ENCODE results near the gene GHRHR. TPM values are rescaled to one million over a fixed set of nuclear protein-coding genes. Genes with fewer than 3 reads are reported as not detected.

The GHRHR gene
- total and polyA plus RNA-seq, 2 of the 4 experiments (the other 2 are of a cell fraction): not detected

DNA sequence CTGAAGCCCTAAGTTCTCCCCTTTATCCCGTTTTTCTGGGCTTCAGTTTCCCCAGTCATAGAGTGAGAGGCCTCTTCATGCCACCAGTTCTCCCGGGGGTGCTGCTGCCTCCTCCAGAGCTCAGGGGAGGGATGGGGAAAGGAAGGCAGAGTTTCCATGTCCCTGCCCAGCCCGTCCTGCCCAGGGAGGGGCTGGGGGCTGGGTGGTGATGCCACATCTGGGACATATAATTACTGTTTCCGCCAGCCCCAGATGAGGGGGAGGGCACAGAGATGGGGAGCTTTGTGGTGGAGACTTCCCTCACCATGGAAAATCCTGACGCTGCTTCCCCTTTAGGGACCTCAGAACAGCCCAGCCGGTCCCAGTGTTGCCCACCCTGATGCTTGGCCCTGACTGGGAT, 48.0 kb upstream of the GHRHR start:
- Histone ChIP-seq H3K4ac (ENCODE audit: low read depth, low read length) (no peak overlapping the region; the same call in 1 of the 2 replicates), H2BK15ac (ENCODE audit: low read depth, low read length) (no peak overlapping the region), H3K4me3 (ENCODE audit: insufficient read depth, low read depth, low read length) (no peak overlapping the region), H2BK20ac (ENCODE audit: low read depth, low read length) (no peak overlapping the region), H3K79me1 (ENCODE audit: low read depth in 1 of 2, low read length in 2 of 2) (no peaks in the 10 kb centered on the region), H3K9me3 (ENCODE audit: control insufficient read depth, insufficient read depth, low read length) (no peaks in the 10 kb centered on the region), H3K4me1 (ENCODE audit: control insufficient read depth, insufficient read depth, low read length) (peaks cover 2% of the 10 kb centered on the region; the same call in 1 of the 2 replicates), H2BK120ac (ENCODE audit: low read depth, low read length) (no peak overlapping the region), H4K5ac (ENCODE audit: low read depth, low read length) (no peak overlapping the region), H3K27me3 (ENCODE audit: control insufficient read depth, insufficient read depth, low read length) (peaks cover 1% of the 10 kb centered on the region; the same call in 1 of the 2 replicates), H3K27ac (ENCODE audit: insufficient read depth, low read length) (no peak overlapping the region), H3K4me2 (ENCODE audit: low read depth, low read length) (no peak overlapping the region), H3K23ac (ENCODE audit: low read depth, low read length) (no peak overlapping the region), H3K14ac (replicated peaks; ENCODE audit: low read depth, low read length) (no peak overlapping the region), H2BK5ac (ENCODE audit: low read depth, low read length, poor library complexity, severe bottlenecking) (no peak overlapping the region), H3K9me1 (ENCODE audit: insufficient read depth, low read length) (peaks cover 5% of the 10 kb centered on the region; the same call in 1 of the 2 replicates), H2AK9ac (replicated peaks; ENCODE audit: low read depth, low read length, poor library complexity) (peak overlapping the region; percentile 46), H3K9ac (ENCODE audit: low read depth, low read length) (no peak overlapping the region), H3K36me3 (ENCODE audit: control insufficient read depth, insufficient read depth, low read length) (no peaks in the 10 kb centered on the region), H2AFZ (replicated peaks; ENCODE audit: low read length, poor library complexity) (no peak overlapping the region), H4K8ac (ENCODE audit: low read depth in 2 of 2, low read length in 2 of 2) (no peak overlapping the region), H4K20me1 (ENCODE audit: insufficient read depth, low read length) (no peaks in the 10 kb centered on the region), H3K56ac (ENCODE audit: extremely low read depth, insufficient read depth, low read length) (no peak overlapping the region), H3K18ac (ENCODE audit: low read depth, low read length) (no peak overlapping the region), H2AK5ac (ENCODE audit: low read depth, low read length) (no peak overlapping the region), H4K91ac (ENCODE audit: insufficient read depth, low read depth, low read length) (peak overlapping the region; percentile 34; the same call in 1 of the 2 replicates)
- ATAC-seq (ENCODE audit: low read depth) (no peak), DNase-seq (no peak)
- no peak for TF ChIP-seq POLR2A (IDR thresholded peaks at IDR 0.05; ENCODE audit: low read depth, low read length)
- TF ChIP-seq RCOR1 (IDR thresholded peaks at IDR 0.05; ENCODE audit: insufficient replicate concordance, low read length): no peak
- no peak for TF ChIP-seq MXI1 (IDR thresholded peaks at IDR 0.05; ENCODE audit: borderline replicate concordance, low read depth, low read length)
- TF ChIP-seq NFE2L2 (IDR thresholded peaks at IDR 0.05; ENCODE audit: low read depth, low read length): no peak
- no peak for TF ChIP-seq RAD21 (IDR thresholded peaks at IDR 0.05; ENCODE audit: low read length)
- TF ChIP-seq, protein P1, sequence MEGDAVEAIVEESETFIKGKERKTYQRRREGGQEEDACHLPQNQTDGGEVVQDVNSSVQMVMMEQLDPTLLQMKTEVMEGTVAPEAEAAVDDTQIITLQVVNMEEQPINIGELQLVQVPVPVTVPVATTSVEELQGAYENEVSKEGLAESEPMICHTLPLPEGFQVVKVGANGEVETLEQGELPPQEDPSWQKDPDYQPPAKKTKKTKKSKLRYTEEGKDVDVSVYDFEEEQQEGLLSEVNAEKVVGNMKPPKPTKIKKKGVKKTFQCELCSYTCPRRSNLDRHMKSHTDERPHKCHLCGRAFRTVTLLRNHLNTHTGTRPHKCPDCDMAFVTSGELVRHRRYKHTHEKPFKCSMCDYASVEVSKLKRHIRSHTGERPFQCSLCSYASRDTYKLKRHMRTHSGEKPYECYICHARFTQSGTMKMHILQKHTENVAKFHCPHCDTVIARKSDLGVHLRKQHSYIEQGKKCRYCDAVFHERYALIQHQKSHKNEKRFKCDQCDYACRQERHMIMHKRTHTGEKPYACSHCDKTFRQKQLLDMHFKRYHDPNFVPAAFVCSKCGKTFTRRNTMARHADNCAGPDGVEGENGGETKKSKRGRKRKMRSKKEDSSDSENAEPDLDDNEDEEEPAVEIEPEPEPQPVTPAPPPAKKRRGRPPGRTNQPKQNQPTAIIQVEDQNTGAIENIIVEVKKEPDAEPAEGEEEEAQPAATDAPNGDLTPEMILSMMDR (conservative IDR thresholded peaks at IDR 0.05; ENCODE audit: low read depth, low read length): no peak
- TF ChIP-seq MAZ (IDR thresholded peaks at IDR 0.05; ENCODE audit: borderline replicate concordance, low read depth, low read length): no peak
- TF ChIP-seq BHLHE40 (IDR thresholded peaks at IDR 0.05; ENCODE audit: low read depth, low read length): no peak
- TF ChIP-seq CEBPB (IDR thresholded peaks at IDR 0.05; ENCODE audit: low read depth, low read length): no peak
- TF ChIP-seq SMC3 (IDR thresholded peaks at IDR 0.05; ENCODE audit: low read depth, low read length): no peak
- TF ChIP-seq RFX5 (IDR thresholded peaks at IDR 0.05; ENCODE audit: low read depth, low read length): no peak
- TF ChIP-seq FOS (IDR thresholded peaks at IDR 0.05; ENCODE audit: low read depth, low read length): no peak
- no peak for TF ChIP-seq MAFK (IDR thresholded peaks at IDR 0.05; ENCODE audit: low read depth, low read length)
- TF ChIP-seq CHD1 (IDR thresholded peaks at IDR 0.05; ENCODE audit: low read depth, low read length): no peak
- TF ChIP-seq, protein P2, sequence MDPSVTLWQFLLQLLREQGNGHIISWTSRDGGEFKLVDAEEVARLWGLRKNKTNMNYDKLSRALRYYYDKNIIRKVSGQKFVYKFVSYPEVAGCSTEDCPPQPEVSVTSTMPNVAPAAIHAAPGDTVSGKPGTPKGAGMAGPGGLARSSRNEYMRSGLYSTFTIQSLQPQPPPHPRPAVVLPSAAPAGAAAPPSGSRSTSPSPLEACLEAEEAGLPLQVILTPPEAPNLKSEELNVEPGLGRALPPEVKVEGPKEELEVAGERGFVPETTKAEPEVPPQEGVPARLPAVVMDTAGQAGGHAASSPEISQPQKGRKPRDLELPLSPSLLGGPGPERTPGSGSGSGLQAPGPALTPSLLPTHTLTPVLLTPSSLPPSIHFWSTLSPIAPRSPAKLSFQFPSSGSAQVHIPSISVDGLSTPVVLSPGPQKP (IDR thresholded peaks at IDR 0.05; ENCODE audit: borderline replicate concordance, low read depth, low read length): no peak
- POLR2A ChIA-PET (ENCODE audit: unreplicated experiment): no interaction called here
- intact Hi-C loops (cut with micrococcal nuclease): no loop called here
- CTCF ChIA-PET: interaction anchor here (1.1 kb wide), 1 partner anchor 23 kb away, joined by 3 read pairs; no protein-coding TSS in a partner anchor
- in situ Hi-C loops (cut with MboI; ENCODE audit: low sequenced_read_pairs): no loop called here
- 100% methylated on average over 1 of the region's 6 CpGs; no CpG with 5 or more reads in 1 of the 2 experiments for WGBS, 2 experiments (ENCODE audit: extremely low coverage in 2 of 2, insufficient read length in 1 of 2)
- BruUV-seq (replicated peaks): no TSS peak
- dilution Hi-C loops (cut with HindIII; ENCODE audit: low sequenced_read_pairs, unreplicated experiment): no loop called here
